Endothelial cell of umbilical vein (primary cell): ENCODE measurements around the gene CYP2D6. TPM values are rescaled to one million over a fixed set of nuclear protein-coding genes. Genes with fewer than 3 reads are reported as not detected.

Source experiments
- BruUV-seq: library from RNA; stranded (reverse); fragments of 400-500 nt; replicated peaks from 2 replicates; lab custom pipeline; 2021; lab: Mats Ljungman, UMichigan
- CTCF ChIA-PET: fragments of 300-600, 350-600 bp; sonication (Branson Sonifier 250); formaldehyde crosslinking; loops from one replicate; lab custom pipeline; 2021; ENCODE audit warnings: antibody characterized with exemption, inconsistent platforms; lab: Charles Lee
- POLR2A ChIA-PET: fragments of 300-600, 350-600 bp; sonication (Branson Sonifier 250); formaldehyde crosslinking; loops from one replicate; lab custom pipeline; 2021; ENCODE audit warnings: antibody characterized with exemption, inconsistent platforms; lab: Charles Lee
- DNase-seq: peaks from one replicate; pipeline ENCODE4 v3.0.0-alpha.2; 2011; ENCODE audit warnings: low read depth, low spot score
- FAIRE-seq: peaks from 2 replicates; lab custom pipeline; 2011; peaks lifted over from hg19 to GRCh38; lab: Jason Lieb, UNC
- H2AFZ ChIP-seq: 2 replicates; pipeline ENCODE4 v1.6.0; 2012; ENCODE audit warnings: low read depth, low read length, control low read depth, inconsistent platforms
- H3K27ac ChIP-seq: 2 replicates; pipeline ENCODE4 v1.5.1; 2011; ENCODE audit warnings: low read depth, mild to moderate bottlenecking, control low read depth, low read length, moderate library complexity; ENCODE audit not compliant: insufficient read depth
- H3K27me3 ChIP-seq, 2 experiments: 2 replicates each; pipeline versions ENCODE4 v1.6.0 to v1.6.1; 2011; ENCODE audit warnings: low read length in 2 of 2, mixed read lengths in 1 of 2; ENCODE audit not compliant: control insufficient read depth in 2 of 2, insufficient read depth in 2 of 2
- H3K36me3 ChIP-seq, 2 experiments: 2 replicates in 1 of 2; 3 replicates in 1 of 2; pipeline ENCODE4 v1.5.1; 2011; ENCODE audit warnings: low read length in 2 of 2, mild to moderate bottlenecking in 1 of 2, moderate library complexity in 1 of 2; ENCODE audit not compliant: control insufficient read depth in 2 of 2, insufficient read depth in 2 of 2; ENCODE audit errors: extremely low read depth in 1 of 2
- H3K4me1 ChIP-seq: 3 replicates; pipeline ENCODE4 v1.5.1; 2011; ENCODE audit warnings: mild to moderate bottlenecking, low read length; ENCODE audit not compliant: control insufficient read depth, insufficient read depth; ENCODE audit errors: extremely low read depth
- H3K4me2 ChIP-seq: 2 replicates; pipeline ENCODE4 v1.6.1; 2011; ENCODE audit warnings: low read length, control low read depth, mixed read lengths; ENCODE audit not compliant: insufficient read depth
- H3K4me3 ChIP-seq, 3 experiments: fragments of 200-600 bp in 1 of 3; sonication (generic), shearing (Covaris generic) in 1 of 3; replicated peaks in 1 of 3; 2 replicates each; pipeline ENCODE4 v1.5.1; 2011 to 2016; ENCODE audit warnings: control low read depth in 3 of 3, low read length in 3 of 3, mild to moderate bottlenecking in 2 of 3, inconsistent platforms in 1 of 3, low read depth in 1 of 3, moderate library complexity in 1 of 3; ENCODE audit not compliant: insufficient read depth in 1 of 3
- H3K79me2 ChIP-seq: 2 replicates; pipeline ENCODE4 v1.6.0; 2012; ENCODE audit warnings: low read length, inconsistent platforms; ENCODE audit not compliant: control insufficient read depth, insufficient read depth
- H3K9ac ChIP-seq: replicated peaks from 2 replicates; pipeline ENCODE3; 2011; ENCODE audit warnings: low read length, control low read depth; ENCODE audit not compliant: insufficient read depth; ENCODE audit errors: extremely low read depth
- H3K9me1 ChIP-seq: replicated peaks from 3 replicates; pipeline ENCODE4 v1.6.0; 2011; ENCODE audit warnings: mild to moderate bottlenecking, low read length; ENCODE audit not compliant: control insufficient read depth, insufficient read depth; ENCODE audit errors: extremely low read depth
- H3K9me3 ChIP-seq: replicated peaks from 2 replicates; pipeline ENCODE4 v1.5.1; 2012; ENCODE audit warnings: low read length, inconsistent platforms; ENCODE audit not compliant: control insufficient read depth, insufficient read depth
- H4K20me1 ChIP-seq: replicated peaks from 2 replicates; pipeline ENCODE3; 2011; ENCODE audit warnings: mild to moderate bottlenecking, low read length; ENCODE audit not compliant: control insufficient read depth, insufficient read depth; ENCODE audit errors: extremely low read depth
- EZH2 ChIP-seq: IDR thresholded peaks from 2 replicates; pipeline ENCODE4 v1.6.1; 2012; ENCODE audit warnings: borderline replicate concordance, low read depth, mild to moderate bottlenecking, moderate library complexity, low read length, inconsistent platforms; ENCODE audit not compliant: severe bottlenecking
- FOS ChIP-seq: IDR thresholded peaks from 2 replicates; pipeline ENCODE4 v1.6.1; 2011; ENCODE audit warnings: mild to moderate bottlenecking, low read length, moderate library complexity, borderline replicate concordance; ENCODE audit not compliant: insufficient read depth
- GATA2 ChIP-seq: IDR thresholded peaks from 2 replicates; pipeline ENCODE4 v1.7.0; 2011; ENCODE audit warnings: low read depth, mild to moderate bottlenecking, moderate library complexity, mixed read lengths, low read length; ENCODE audit not compliant: insufficient read length, insufficient read depth
- JUN ChIP-seq: IDR thresholded peaks from 2 replicates; pipeline ENCODE4 v1.6.1; 2011; ENCODE audit warnings: borderline replicate concordance, low read depth; ENCODE audit not compliant: insufficient read length, insufficient read depth
- MYC ChIP-seq: IDR thresholded peaks from one replicate; pipeline ENCODE4 v1.6.1; 2011; ENCODE audit warnings: mild to moderate bottlenecking, low read depth, low read length
- POLR2A ChIP-seq: IDR thresholded peaks from 2 replicates; pipeline ENCODE4 v1.6.1; 2012; ENCODE audit warnings: low read depth, mild to moderate bottlenecking, control low read depth, low read length
- POLR2AphosphoS5 ChIP-seq: IDR thresholded peaks from 2 replicates; pipeline ENCODE4 v1.6.1; 2012; ENCODE audit warnings: low read depth, mild to moderate bottlenecking, control low read depth, low read length, moderate library complexity; ENCODE audit not compliant: insufficient read depth
- dilution Hi-C: fragments of 300-500 bp; cut with MboI; formaldehyde crosslinking; loops from one replicate; pipeline ENCODE4 v1.15.0; 2019; ENCODE audit warnings: low sequenced_read_pairs; ENCODE audit not compliant: extremely low pct_ligation_motif_present
- intact Hi-C: fragments of 100-400 bp; cut with micrococcal nuclease; formaldehyde crosslinking; loops from one replicate; pipeline ENCODE4 v1.10.0; 2022
- polyA plus RNA-seq, 4 experiments: library from polyadenylated mRNA; depleted of rRNA in 3 of 4; stranded (reverse) in 3 of 4; unstranded in 1 of 4; fragments of >200 nt; gene quantifications; 2 replicates each; pipeline versions ENCODE4 v1.2.1 to v1.2.3, GENCODE V29; 2011 to 2012; ENCODE audit warnings: missing spikeins in 1 of 4
- total RNA-seq: library from RNA; stranded (reverse); gene quantifications from 2 replicates; pipeline ENCODE4 v1.2.3, GENCODE V29; 2021
- TF ChIP-seq, protein P1 (sequence below): IDR thresholded peaks from 2 replicates; pipeline ENCODE4 v1.6.1; 2011; ENCODE audit not compliant: insufficient read depth, insufficient read length
- TF ChIP-seq, protein P2 (sequence below), 2 donors: IDR thresholded peaks; 1 replicate in 1 of 2; 2 replicates in 1 of 2; pipeline ENCODE4 v1.5.1; 2011; ENCODE audit warnings: low read length in 2 of 2, mild to moderate bottlenecking in 2 of 2, moderate library complexity in 2 of 2, control low read depth in 1 of 2, inconsistent platforms in 1 of 2, low read depth in 1 of 2; ENCODE audit not compliant: insufficient read depth in 1 of 2; ENCODE audit errors: extremely low read depth in 1 of 2

Gene CYP2D6
- total and polyA plus RNA-seq, 2 donors (not counting 3 experiments of a cell fraction or from before 2014, with no cell fraction given) = 0.25 to 0.91 TPM

DNA sequence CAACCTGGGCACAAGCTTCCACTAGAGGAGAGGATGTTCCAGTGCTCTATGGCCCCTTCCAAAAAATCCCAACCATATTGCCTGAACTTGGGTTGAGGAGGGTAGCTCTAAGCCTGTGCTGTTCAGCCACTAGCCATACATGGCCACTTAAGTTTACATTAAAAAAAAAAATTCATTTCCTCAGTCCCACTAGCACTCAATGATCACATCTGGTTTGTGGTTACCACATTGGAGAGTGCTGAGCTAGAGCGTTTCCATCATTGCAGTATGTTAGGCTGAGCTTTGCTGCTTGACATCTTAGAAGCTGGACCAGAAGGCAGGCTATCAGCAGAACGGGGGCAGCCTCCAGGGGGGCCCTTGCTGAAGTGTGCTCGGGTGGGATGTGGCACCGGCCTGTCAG, 43.5 kb upstream of the CYP2D6 start:
- no TSS peak for BruUV-seq
- DNase-seq = no peak
- no peak for FAIRE-seq
- no peak overlapping the region for H3K9ac ChIP-seq
- dilution Hi-C loops (no loop called here), intact Hi-C loops (loop anchor here (5.0 kb wide), 1 partner anchor 98 kb away; the partner anchor contains the start of gene TCF20)
- H3K4me3 ChIP-seq = no peak overlapping the region
- TF ChIP-seq EZH2 = no peak
- TF ChIP-seq, protein P1, sequence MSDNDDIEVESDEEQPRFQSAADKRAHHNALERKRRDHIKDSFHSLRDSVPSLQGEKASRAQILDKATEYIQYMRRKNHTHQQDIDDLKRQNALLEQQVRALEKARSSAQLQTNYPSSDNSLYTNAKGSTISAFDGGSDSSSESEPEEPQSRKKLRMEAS = no peak
- TF ChIP-seq POLR2AphosphoS5 = no peak
- TF ChIP-seq JUN = no peak
- no peak for TF ChIP-seq FOS
- TF ChIP-seq GATA2 = no peak
- TF ChIP-seq POLR2A = no peak
- TF ChIP-seq MYC = no peak
- TF ChIP-seq, protein P2, sequence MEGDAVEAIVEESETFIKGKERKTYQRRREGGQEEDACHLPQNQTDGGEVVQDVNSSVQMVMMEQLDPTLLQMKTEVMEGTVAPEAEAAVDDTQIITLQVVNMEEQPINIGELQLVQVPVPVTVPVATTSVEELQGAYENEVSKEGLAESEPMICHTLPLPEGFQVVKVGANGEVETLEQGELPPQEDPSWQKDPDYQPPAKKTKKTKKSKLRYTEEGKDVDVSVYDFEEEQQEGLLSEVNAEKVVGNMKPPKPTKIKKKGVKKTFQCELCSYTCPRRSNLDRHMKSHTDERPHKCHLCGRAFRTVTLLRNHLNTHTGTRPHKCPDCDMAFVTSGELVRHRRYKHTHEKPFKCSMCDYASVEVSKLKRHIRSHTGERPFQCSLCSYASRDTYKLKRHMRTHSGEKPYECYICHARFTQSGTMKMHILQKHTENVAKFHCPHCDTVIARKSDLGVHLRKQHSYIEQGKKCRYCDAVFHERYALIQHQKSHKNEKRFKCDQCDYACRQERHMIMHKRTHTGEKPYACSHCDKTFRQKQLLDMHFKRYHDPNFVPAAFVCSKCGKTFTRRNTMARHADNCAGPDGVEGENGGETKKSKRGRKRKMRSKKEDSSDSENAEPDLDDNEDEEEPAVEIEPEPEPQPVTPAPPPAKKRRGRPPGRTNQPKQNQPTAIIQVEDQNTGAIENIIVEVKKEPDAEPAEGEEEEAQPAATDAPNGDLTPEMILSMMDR (IDR thresholded peaks at IDR 0.05; ENCODE audit: extremely low read depth in 1 of 2, insufficient read depth in 1 of 2, low read depth in 1 of 2, low read length in 2 of 2) = no peak
- no peaks in the 10 kb centered on the region for H3K79me2 ChIP-seq
- H3K27me3 ChIP-seq = no peaks in the 10 kb centered on the region
- no peaks in the 10 kb centered on the region for H3K9me3 ChIP-seq
- H4K20me1 ChIP-seq = no peaks in the 10 kb centered on the region
- CTCF ChIA-PET = interaction anchor here (1.2 to 2.6 kb wide), 4 partner anchors 18 to 299 kb away, joined by 3 to 13 read pairs (median 8); no protein-coding TSS in a partner anchor
- POLR2A ChIA-PET = no interaction called here
- no peak overlapping the region for H2AFZ ChIP-seq
- H3K9me1 ChIP-seq = no peaks in the 10 kb centered on the region
- H3K4me2 ChIP-seq = no peak overlapping the region
- H3K27ac ChIP-seq = no peak overlapping the region
- no peaks in the 10 kb centered on the region for H3K36me3 ChIP-seq
- H3K4me1 ChIP-seq = peaks cover 11% of the 10 kb centered on the region
